Measurements from ENCODE around the gene ADGRD1. TPM values are rescaled to one million over a fixed set of nuclear protein-coding genes. Genes with fewer than 3 reads are reported as not detected.

ADGRD1 gene
- polyA plus RNA-seq, 3 donors = 4.7 to 17.9 (median 4.9) TPM

GRCh38 chr12:131139363-131140068 lies 185.8 kb downstream of the ADGRD1 start:
- intact Hi-C loops (cut with micrococcal nuclease) = no loop called here
- TF ChIP-seq, protein P1, sequence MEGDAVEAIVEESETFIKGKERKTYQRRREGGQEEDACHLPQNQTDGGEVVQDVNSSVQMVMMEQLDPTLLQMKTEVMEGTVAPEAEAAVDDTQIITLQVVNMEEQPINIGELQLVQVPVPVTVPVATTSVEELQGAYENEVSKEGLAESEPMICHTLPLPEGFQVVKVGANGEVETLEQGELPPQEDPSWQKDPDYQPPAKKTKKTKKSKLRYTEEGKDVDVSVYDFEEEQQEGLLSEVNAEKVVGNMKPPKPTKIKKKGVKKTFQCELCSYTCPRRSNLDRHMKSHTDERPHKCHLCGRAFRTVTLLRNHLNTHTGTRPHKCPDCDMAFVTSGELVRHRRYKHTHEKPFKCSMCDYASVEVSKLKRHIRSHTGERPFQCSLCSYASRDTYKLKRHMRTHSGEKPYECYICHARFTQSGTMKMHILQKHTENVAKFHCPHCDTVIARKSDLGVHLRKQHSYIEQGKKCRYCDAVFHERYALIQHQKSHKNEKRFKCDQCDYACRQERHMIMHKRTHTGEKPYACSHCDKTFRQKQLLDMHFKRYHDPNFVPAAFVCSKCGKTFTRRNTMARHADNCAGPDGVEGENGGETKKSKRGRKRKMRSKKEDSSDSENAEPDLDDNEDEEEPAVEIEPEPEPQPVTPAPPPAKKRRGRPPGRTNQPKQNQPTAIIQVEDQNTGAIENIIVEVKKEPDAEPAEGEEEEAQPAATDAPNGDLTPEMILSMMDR (IDR thresholded peaks at IDR 0.05) = no peak
- H3K27me3 Mint-ChIP-seq (ENCODE audit: low read depth in 3 of 3) = peaks cover 2 to 8% (median 3%) of the 10 kb centered on the region in 3 donors
- no peak overlapping the region for H3K27ac ChIP-seq (ENCODE audit: low read depth in 1 of 2, low read length in 2 of 2)
- no peaks in the 10 kb centered on the region for H4K20me1 ChIP-seq (ENCODE audit: insufficient read depth, low read length)
- peaks cover 9 to 13% of the 10 kb centered on the region in 2 donors for H3K4me1 ChIP-seq (ENCODE audit: control insufficient read depth in 1 of 2, insufficient read depth in 2 of 2, low read length in 2 of 2)
- no peak overlapping the region for H2AFZ ChIP-seq (ENCODE audit: insufficient read depth, low read depth, low read length, poor library complexity, severe bottlenecking)
- WGBS (ENCODE audit: insufficient coverage) = 91% methylated on average over 24 of the region's 27 CpGs
- no peak overlapping the region for H3K27ac Mint-ChIP-seq
- H3K79me2 ChIP-seq (ENCODE audit: insufficient read depth, low read length) = no peaks in the 10 kb centered on the region
- H3K4me3 ChIP-seq (replicated peaks in 1 of 3; ENCODE audit: low read depth in 2 of 3, low read length in 3 of 3) = no peak overlapping the region
- H3K4me3 Mint-ChIP-seq = no peak overlapping the region
- H3K9ac ChIP-seq (ENCODE audit: insufficient read depth, low read length, poor library complexity, severe bottlenecking) = no peak overlapping the region
- H3K36me3 Mint-ChIP-seq = peaks cover 8 to 9% of the 10 kb centered on the region in 2 donors
- no peaks in the 10 kb centered on the region for H3K36me3 ChIP-seq (replicated peaks in 1 of 2; ENCODE audit: control insufficient read depth in 1 of 2, insufficient read depth in 2 of 2, low read length in 2 of 2)
- no peaks in the 10 kb centered on the region for H3K9me3 ChIP-seq (replicated peaks in 1 of 2; ENCODE audit: control insufficient read depth in 1 of 2, insufficient read depth in 1 of 2, low read length in 2 of 2)
- DNase-seq = no peak
- peaks cover 0 to 2% (median 0%) of the 10 kb centered on the region in 7 donors for H3K9me3 Mint-ChIP-seq
- no peak overlapping the region for H3K4me2 ChIP-seq (replicated peaks; ENCODE audit: extremely low read depth, low read length, poor library complexity, severe bottlenecking)
- peaks cover 19% of the 10 kb centered on the region for H3K4me1 Mint-ChIP-seq
- H3K27me3 ChIP-seq (ENCODE audit: control insufficient read depth in 2 of 2, insufficient read depth in 2 of 2, low read length in 2 of 2) = no peaks in the 10 kb centered on the region

DNA sequence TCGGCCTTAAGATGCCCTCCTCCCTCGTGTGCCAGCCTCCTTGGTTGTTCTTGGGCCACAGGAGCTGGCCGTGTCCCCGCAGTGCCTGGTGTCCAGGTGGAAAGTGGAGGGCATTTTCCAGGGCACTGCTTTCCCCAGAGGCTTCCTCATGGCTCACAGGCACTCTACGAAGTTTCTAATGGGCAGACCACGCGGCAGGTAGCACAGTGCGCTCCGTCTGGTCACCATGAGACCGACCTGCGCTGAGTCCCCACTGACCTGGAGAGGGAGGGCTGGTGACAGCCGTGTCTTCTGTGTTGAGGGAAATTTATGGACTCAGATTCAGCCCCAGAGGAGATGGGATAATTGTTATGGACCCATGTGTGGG lies 186.3 kb downstream of the ADGRD1 start:
- no peaks in the 10 kb centered on the region for H4K20me1 ChIP-seq (ENCODE audit: insufficient read depth, low read length)
- no peak overlapping the region for H3K27ac ChIP-seq (ENCODE audit: low read depth in 1 of 2, low read length in 2 of 2)
- Mint-ChIP-seq H3K4me1 (peaks cover 19% of the 10 kb centered on the region), H3K4me3 (no peak overlapping the region), H3K27ac (no peak overlapping the region), H3K27me3 (ENCODE audit: low read depth in 3 of 3) (peaks cover 2 to 8% (median 3%) of the 10 kb centered on the region in 3 donors), H3K36me3 (peaks cover 8 to 9% of the 10 kb centered on the region in 2 donors), H3K9me3 (peaks cover 0 to 2% (median 0%) of the 10 kb centered on the region in 7 donors)
- no peak overlapping the region for H3K9ac ChIP-seq (ENCODE audit: insufficient read depth, low read length, poor library complexity, severe bottlenecking)
- no peaks in the 10 kb centered on the region for H3K79me2 ChIP-seq (ENCODE audit: insufficient read depth, low read length)
- no peaks in the 10 kb centered on the region for H3K27me3 ChIP-seq (ENCODE audit: control insufficient read depth in 2 of 2, insufficient read depth in 2 of 2, low read length in 2 of 2)
- no peaks in the 10 kb centered on the region for H3K9me3 ChIP-seq (replicated peaks in 1 of 2; ENCODE audit: control insufficient read depth in 1 of 2, insufficient read depth in 1 of 2, low read length in 2 of 2)
- H2AFZ ChIP-seq (ENCODE audit: insufficient read depth, low read depth, low read length, poor library complexity, severe bottlenecking) = no peak overlapping the region
- WGBS (ENCODE audit: insufficient coverage) = 97% methylated on average over 10 of the region's 12 CpGs
- peaks cover 9 to 13% of the 10 kb centered on the region in 2 donors for H3K4me1 ChIP-seq (ENCODE audit: control insufficient read depth in 1 of 2, insufficient read depth in 2 of 2, low read length in 2 of 2)
- intact Hi-C loops (cut with micrococcal nuclease) = no loop called here
- TF ChIP-seq, protein P1 (IDR thresholded peaks at IDR 0.05) = no peak
- no peak for DNase-seq
- H3K4me3 ChIP-seq (replicated peaks in 1 of 3; ENCODE audit: low read depth in 2 of 3, low read length in 3 of 3) = no peak overlapping the region
- H3K4me2 ChIP-seq (replicated peaks; ENCODE audit: extremely low read depth, low read length, poor library complexity, severe bottlenecking) = no peak overlapping the region
- no peaks in the 10 kb centered on the region for H3K36me3 ChIP-seq (replicated peaks in 1 of 2; ENCODE audit: control insufficient read depth in 1 of 2, insufficient read depth in 2 of 2, low read length in 2 of 2)
